CD4-positive, alpha-beta T cell (primary cell): ENCODE measurements around the gene AVP. TPM values are rescaled to one million over a fixed set of nuclear protein-coding genes. Genes with fewer than 3 reads are reported as not detected.

Experiments
- ATAC-seq: fragments of 200-7000 bp; cut with Tn5 transposase; one replicate; pipeline ENCODE4 v1.10.0; 2022; ENCODE audit warnings: mild to moderate bottlenecking; ENCODE audit not compliant: poor library complexity
- CTCF ChIA-PET: fragments of 350-600 bp; sonication (Branson Sonifier 250); formaldehyde crosslinking; loops from one replicate; lab custom pipeline; 2021; ENCODE audit warnings: antibody characterized with exemption, inconsistent platforms; lab: Charles Lee
- POLR2A ChIA-PET: fragments of 350-600 bp; sonication (Branson Sonifier 250); formaldehyde crosslinking; loops from one replicate; lab custom pipeline; 2021; ENCODE audit warnings: antibody characterized with exemption, inconsistent platforms; lab: Charles Lee
- DNase-seq, 14 experiments: peaks; one replicate each; pipeline ENCODE4 v3.0.0-alpha.2; 2013 to 2020; ENCODE audit warnings: mixed read lengths in 2 of 14
- H3K27ac ChIP-seq, 2 donors: one replicate each; pipeline versions ENCODE4 v1.5.1 to v1.7.0; 2013; ENCODE audit warnings: low read length in 2 of 2, low read depth in 1 of 2, mild to moderate bottlenecking in 1 of 2
- H3K27me3 ChIP-seq, 2 experiments: 1 replicate in 1 of 2; 2 replicates in 1 of 2; pipeline versions ENCODE4 v1.6.1 to v1.7.0; 2013; ENCODE audit warnings: low read length in 2 of 2, control low read depth in 1 of 2, mild to moderate bottlenecking in 1 of 2, moderate library complexity in 1 of 2; ENCODE audit not compliant: insufficient read depth in 2 of 2, control insufficient read depth in 1 of 2
- H3K36me3 ChIP-seq: one replicate; pipeline ENCODE4 v1.6.1; 2013; ENCODE audit warnings: low read length, control low read depth; ENCODE audit not compliant: insufficient read depth
- H3K4me1 ChIP-seq: one replicate; pipeline ENCODE4 v1.6.1; 2013; ENCODE audit warnings: low read length, control low read depth; ENCODE audit not compliant: insufficient read depth
- H3K4me3 ChIP-seq: one replicate; pipeline ENCODE4 v1.5.1; 2013; ENCODE audit warnings: mild to moderate bottlenecking, low read length, moderate library complexity
- H3K9me3 ChIP-seq, 2 experiments: 1 replicate in 1 of 2; 2 replicates in 1 of 2; pipeline versions ENCODE4 v1.6.1 to v1.7.0; 2013; ENCODE audit warnings: low read length in 2 of 2, mild to moderate bottlenecking in 2 of 2, control low read depth in 1 of 2, moderate library complexity in 1 of 2; ENCODE audit not compliant: control insufficient read depth in 1 of 2, insufficient read depth in 1 of 2
- H3K27ac Mint-ChIP-seq: one replicate; pipeline ENCODE4 v1.8.0; 2020; ENCODE audit warnings: mixed read lengths
- H3K27me3 Mint-ChIP-seq: one replicate; pipeline ENCODE4 v1.8.0; 2021; ENCODE audit warnings: mixed read lengths
- H3K36me3 Mint-ChIP-seq: one replicate; pipeline ENCODE4 v1.8.0; 2021; ENCODE audit warnings: low read depth, mixed read lengths
- H3K4me1 Mint-ChIP-seq: one replicate; pipeline ENCODE4 v1.8.0; 2021; ENCODE audit warnings: low read depth, mixed read lengths
- H3K4me3 Mint-ChIP-seq: one replicate; pipeline ENCODE4 v1.8.0; 2020; ENCODE audit warnings: mild to moderate bottlenecking, mixed read lengths
- H3K9me3 Mint-ChIP-seq: one replicate; pipeline ENCODE4 v1.8.0; 2020; ENCODE audit warnings: mixed read lengths
- CTCF ChIP-seq: fragments of 200-600 bp; IDR thresholded peaks from one replicate; pipeline ENCODE4 v1.8.0; 2022; ENCODE audit warnings: antibody characterized with exemption, mild to moderate bottlenecking
- intact Hi-C, 2 experiments: fragments of 100-400 bp; cut with DNase I in 1 of 2; cut with micrococcal nuclease in 1 of 2; formaldehyde crosslinking; loops; one replicate each; pipeline versions ENCODE4 v1.15.1 to v1.9.0; 2023 to 2025; cut with DNase I, micrococcal nuclease
- total RNA-seq, 174 experiments: library from RNA in 2 of 174; stranded (reverse) in 2 of 174; gene quantifications; one replicate each; pipeline ENCODE4 v1.2.3 and lab custom pipeline; 2021 to 2026

The AVP gene
- total RNA-seq, 2 experiments from 2014 or later: 0.47 to 0.56 TPM

GRCh38 chr20:3051385-3052019 is 33.0 kb downstream of the AVP start:
- no peaks in the 10 kb centered on the region for H3K9me3 Mint-ChIP-seq
- no peak for TF ChIP-seq CTCF
- no peak overlapping the region for H3K27ac Mint-ChIP-seq
- no peak overlapping the region for H3K4me3 ChIP-seq
- peaks cover 18% of the 10 kb centered on the region for H3K4me1 Mint-ChIP-seq
- H3K27ac ChIP-seq: no peak overlapping the region
- no peak overlapping the region for H3K4me3 Mint-ChIP-seq
- ATAC-seq: peak; percentile 47
- no peaks in the 10 kb centered on the region for H3K27me3 Mint-ChIP-seq
- H3K27me3 ChIP-seq: no peaks in the 10 kb centered on the region
- DNase-seq: no peak
- H3K9me3 ChIP-seq: no peaks in the 10 kb centered on the region
- peaks cover 34% of the 10 kb centered on the region for H3K36me3 Mint-ChIP-seq
- ChIA-PET CTCF (no interaction called here), POLR2A (no interaction called here)
- intact Hi-C loops: loop anchor here in 1 of 2 experiments (10.0 kb wide), 1 partner anchor 163 kb away; no protein-coding TSS in a partner anchor
- peaks cover 24% of the 10 kb centered on the region for H3K36me3 ChIP-seq
- H3K4me1 ChIP-seq: peaks cover 18% of the 10 kb centered on the region

- Histone ChIP-seq H3K4me1 (peaks cover 27% of the 10 kb centered on the region), H3K27me3 (no peaks in the 10 kb centered on the region), H3K36me3 (peaks cover 24% of the 10 kb centered on the region), H3K4me3 (no peak overlapping the region), H3K27ac (no peak overlapping the region), H3K9me3 (no peaks in the 10 kb centered on the region)
- Mint-ChIP-seq H3K27me3 (no peaks in the 10 kb centered on the region), H3K4me1 (peaks cover 21% of the 10 kb centered on the region), H3K9me3 (no peaks in the 10 kb centered on the region), H3K4me3 (peak overlapping the region; percentile 66), H3K27ac (peak overlapping the region; percentile 14), H3K36me3 (peaks cover 41% of the 10 kb centered on the region)
- DNase-seq (no peak), ATAC-seq (no peak)
- POLR2A ChIA-PET: no interaction called here
- no peak for TF ChIP-seq CTCF
- intact Hi-C loops: loop anchor here in 1 of 2 experiments (5.0 to 10.0 kb wide), 4 partner anchors 157 to 360 kb away; partner anchors contain the start of genes DDRGK1, DNAAF9, ITPA and PTPRA
- CTCF ChIA-PET: no interaction called here
Measured at GRCh38 chr20:3047486-3048419, 36.8 kb downstream of the AVP start.

- H3K27me3 ChIP-seq: no peaks in the 10 kb centered on the region
- H3K36me3 Mint-ChIP-seq: peaks cover 42% of the 10 kb centered on the region
- peak overlapping the region; percentile 49 for H3K27ac Mint-ChIP-seq
- ATAC-seq (no peak), DNase-seq (no peak)
- peak overlapping the region; percentile 76 for H3K4me3 ChIP-seq
- ChIA-PET CTCF (no interaction called here), POLR2A (interaction anchor here (0.7 to 1.7 kb wide), 2 partner anchors 31 to 46 kb away, joined by 3 to 7 read pairs; no protein-coding TSS in a partner anchor)
- H3K4me1 ChIP-seq: peaks cover 27% of the 10 kb centered on the region
- no peaks in the 10 kb centered on the region for H3K27me3 Mint-ChIP-seq
- intact Hi-C loops: loop anchor here in 1 of 2 experiments (5.0 to 10.0 kb wide), 4 partner anchors 158 to 360 kb away; partner anchors contain the start of genes DDRGK1, DNAAF9, ITPA and PTPRA
- H3K27ac ChIP-seq: no peak overlapping the region
- H3K36me3 ChIP-seq: peaks cover 24% of the 10 kb centered on the region
- no peaks in the 10 kb centered on the region for H3K9me3 Mint-ChIP-seq
- peak overlapping the region; percentile 77 for H3K4me3 Mint-ChIP-seq
- no peaks in the 10 kb centered on the region for H3K9me3 ChIP-seq
- H3K4me1 Mint-ChIP-seq: peaks cover 21% of the 10 kb centered on the region
- TF ChIP-seq CTCF: no peak
Measured at GRCh38 chr20:3046677-3047462, 37.7 kb downstream of the AVP start.
